ENCODE results near the gene MCHR1.

DNA sequence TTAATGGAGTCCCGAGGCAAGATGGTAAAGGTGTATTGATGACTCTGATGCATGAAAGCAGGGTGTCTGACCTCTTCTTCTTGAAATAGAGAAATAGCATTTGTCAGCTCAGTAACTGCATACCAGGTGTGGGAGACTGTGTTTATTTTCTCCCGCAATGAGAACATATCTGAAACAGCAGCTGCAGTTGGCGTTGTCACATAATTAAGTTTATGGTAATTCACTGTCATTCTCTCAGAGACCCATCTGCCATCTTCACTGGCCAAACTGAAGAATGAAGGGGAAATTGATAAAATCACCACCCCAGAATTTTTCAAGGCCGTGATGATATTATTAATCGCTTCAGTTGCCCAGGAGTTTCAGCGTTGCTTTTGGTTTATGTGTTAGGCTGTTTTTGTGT, 20.1 kb upstream of the MCHR1 start:
- TF ChIP-seq, protein P1, sequence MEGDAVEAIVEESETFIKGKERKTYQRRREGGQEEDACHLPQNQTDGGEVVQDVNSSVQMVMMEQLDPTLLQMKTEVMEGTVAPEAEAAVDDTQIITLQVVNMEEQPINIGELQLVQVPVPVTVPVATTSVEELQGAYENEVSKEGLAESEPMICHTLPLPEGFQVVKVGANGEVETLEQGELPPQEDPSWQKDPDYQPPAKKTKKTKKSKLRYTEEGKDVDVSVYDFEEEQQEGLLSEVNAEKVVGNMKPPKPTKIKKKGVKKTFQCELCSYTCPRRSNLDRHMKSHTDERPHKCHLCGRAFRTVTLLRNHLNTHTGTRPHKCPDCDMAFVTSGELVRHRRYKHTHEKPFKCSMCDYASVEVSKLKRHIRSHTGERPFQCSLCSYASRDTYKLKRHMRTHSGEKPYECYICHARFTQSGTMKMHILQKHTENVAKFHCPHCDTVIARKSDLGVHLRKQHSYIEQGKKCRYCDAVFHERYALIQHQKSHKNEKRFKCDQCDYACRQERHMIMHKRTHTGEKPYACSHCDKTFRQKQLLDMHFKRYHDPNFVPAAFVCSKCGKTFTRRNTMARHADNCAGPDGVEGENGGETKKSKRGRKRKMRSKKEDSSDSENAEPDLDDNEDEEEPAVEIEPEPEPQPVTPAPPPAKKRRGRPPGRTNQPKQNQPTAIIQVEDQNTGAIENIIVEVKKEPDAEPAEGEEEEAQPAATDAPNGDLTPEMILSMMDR (IDR thresholded peaks at IDR 0.05; ENCODE audit: low read depth, low read length, poor library complexity, severe bottlenecking): no peak
- no peak for TF ChIP-seq EZH2phosphoT487 (IDR thresholded peaks at IDR 0.05; ENCODE audit: borderline replicate concordance, low read length)

All from DOHH2 (cell line).